HG02798 (cell line): ENCODE measurements around the gene KRTAP9-6.
"Not testable (repeated sequence)": the region's sequence is repeated elsewhere in the genome, so short reads cannot be mapped to it uniquely, and the experiment has no call there.

ENCODE experiments used
- ATAC-seq: cut with Tn5 transposase; IDR thresholded peaks from one replicate; pipeline ENCODE4 v1.9.1; 2021; ENCODE audit warnings: mild to moderate bottlenecking; ENCODE audit not compliant: unreplicated experiment, poor library complexity

Gene KRTAP9-6

DNA sequence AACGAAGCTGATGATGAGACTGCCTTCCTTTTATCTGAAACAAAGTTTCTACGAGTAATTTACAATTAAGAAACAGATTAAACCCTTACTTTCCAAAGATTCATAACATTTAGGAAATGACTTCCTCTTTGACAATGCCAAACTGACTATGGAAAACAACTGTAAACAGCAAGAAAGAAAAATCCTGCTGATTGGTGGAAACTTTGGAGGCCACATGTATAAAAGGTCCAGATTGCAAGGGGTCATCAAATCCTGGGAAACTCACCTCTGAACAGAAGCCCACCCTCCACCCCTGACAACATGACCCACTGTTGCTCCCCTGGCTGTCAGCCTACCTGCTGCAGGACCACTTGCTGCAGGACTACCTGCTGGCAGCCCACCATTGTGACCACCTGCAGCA lies at the start of gene KRTAP9-6:
Gene KRTAP9-6 (plus strand): TSS at position 301 of the 400 bp plus-strand sequence. CDS start 0 bp downstream, at position 301.
- ATAC-seq: no peak

DNA sequence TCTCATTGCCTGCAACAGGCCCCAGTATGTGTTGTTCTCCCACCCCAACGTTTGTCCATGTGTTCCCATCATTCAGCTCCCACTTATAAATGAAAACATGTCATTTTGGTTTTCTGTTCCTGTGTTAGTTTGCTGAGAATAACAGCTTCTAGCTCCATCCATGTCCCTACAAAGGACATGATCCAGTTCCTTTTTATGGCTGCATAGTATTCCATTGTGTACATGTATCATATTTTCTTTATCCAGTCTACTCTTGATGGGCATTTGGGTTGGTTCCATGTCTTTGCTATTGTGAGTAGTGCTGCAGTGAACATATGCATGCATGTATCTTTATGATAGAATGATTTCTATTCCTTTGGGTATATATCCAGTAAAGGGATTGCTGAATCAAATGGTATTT lies 49.5 kb upstream of the KRTAP9-6 start:
- no peak for ATAC-seq

DNA sequence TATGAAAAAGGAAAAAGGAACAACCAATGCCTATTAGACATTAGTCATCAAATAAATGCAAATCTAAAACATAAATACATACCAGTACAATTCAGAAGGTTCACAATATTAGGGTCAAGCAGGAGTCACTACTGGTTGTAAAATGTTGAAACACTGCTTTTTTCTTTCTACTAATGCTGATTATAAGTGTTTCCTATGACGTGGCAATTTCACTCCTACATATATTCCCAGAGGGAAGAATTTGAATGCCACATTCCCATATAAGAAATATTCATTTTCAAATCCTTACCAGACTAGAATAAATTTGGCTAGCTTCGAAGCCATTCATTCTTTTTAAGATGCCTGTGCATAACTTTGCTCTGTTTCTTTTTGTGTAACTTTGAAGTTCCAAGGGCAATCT lies 41.4 kb upstream of the KRTAP9-6 start:
- ATAC-seq: no peak

DNA sequence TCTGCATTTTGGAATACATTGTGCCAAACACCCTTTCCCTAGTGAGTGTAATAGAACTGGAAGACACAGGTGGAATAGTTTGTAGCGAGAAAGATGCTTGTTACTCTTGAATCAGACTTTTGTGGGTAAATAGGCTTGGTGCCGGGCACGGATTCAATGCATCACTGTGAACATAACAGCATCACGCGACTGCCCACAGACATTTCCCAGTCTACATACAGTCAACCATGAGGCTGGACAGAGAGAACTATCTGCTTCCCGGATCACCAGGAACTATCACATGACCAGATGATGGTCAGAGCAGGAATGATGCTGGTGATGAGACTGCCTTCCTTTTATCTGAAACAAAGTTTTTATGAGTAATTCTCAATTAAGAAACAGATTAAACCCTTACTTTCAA lies 39.1 kb upstream of the KRTAP9-6 start:
- ATAC-seq: no peak

DNA sequence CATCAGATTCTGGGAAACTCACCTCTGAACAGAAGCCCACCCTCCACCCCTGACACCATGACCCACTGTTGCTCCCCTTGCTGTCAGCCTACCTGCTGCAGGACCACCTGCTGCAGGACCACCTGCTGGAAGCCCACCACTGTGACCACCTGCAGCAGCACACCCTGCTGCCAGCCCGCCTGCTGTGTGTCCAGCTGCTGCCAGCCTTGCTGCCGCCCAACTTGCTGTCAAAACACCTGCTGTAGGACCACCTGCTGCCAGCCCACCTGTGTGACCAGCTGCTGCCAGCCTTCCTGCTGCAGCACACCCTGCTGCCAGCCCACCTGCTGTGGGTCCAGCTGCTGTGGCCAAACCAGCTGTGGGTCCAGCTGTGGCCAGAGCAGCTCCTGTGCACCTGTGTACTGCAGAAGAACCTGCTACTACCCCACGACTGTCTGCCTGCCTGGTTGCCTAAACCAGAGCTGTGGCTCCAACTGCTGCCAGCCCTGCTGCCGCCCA lies 38.5 kb upstream of the KRTAP9-6 start, which contains the start of gene KRTAP9-2:
Gene KRTAP9-2 (plus strand): TSS at position 51 of the 498 bp plus-strand sequence. CDS start 7 bp downstream, at position 58.
- ATAC-seq: not testable (repeated sequence)

DNA sequence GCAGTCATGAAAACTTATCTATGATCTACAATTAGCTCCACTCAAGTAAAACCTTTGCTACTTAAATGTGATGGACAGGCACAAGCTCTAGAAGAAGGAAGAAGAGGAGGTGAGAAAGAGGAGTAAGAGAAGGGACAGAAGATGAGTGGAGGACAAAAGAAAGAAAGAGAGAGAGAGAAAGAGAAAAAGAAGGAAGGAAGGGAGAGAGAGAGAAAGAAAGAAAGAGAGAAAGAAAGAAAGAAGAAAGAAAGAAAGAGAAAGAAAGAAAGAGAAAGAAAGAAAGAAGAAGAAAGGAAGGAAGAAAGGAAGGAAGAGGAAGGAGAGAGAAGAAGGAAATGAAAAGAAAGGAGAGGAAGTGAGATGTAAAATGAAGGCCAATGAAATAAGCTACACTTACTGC lies 35.1 kb upstream of the KRTAP9-6 start:
- no peak for ATAC-seq

GRCh38 chr17:41231731-41232130 lies 33.4 kb upstream of the KRTAP9-6 start:
- ATAC-seq: no peak

- ATAC-seq: not testable (repeated sequence)
Measured at GRCh38 chr17:41232399-41233105, 32.6 kb upstream of the KRTAP9-6 start, which contains the start of gene KRTAP9-3. TSS of gene KRTAP9-3 (plus strand) at chr17:41232449. CDS start at chr17:41232502, 53 bp downstream.

GRCh38 chr17:41237116-41237515 lies 28.1 kb upstream of the KRTAP9-6 start:
- ATAC-seq: not testable (repeated sequence)

DNA sequence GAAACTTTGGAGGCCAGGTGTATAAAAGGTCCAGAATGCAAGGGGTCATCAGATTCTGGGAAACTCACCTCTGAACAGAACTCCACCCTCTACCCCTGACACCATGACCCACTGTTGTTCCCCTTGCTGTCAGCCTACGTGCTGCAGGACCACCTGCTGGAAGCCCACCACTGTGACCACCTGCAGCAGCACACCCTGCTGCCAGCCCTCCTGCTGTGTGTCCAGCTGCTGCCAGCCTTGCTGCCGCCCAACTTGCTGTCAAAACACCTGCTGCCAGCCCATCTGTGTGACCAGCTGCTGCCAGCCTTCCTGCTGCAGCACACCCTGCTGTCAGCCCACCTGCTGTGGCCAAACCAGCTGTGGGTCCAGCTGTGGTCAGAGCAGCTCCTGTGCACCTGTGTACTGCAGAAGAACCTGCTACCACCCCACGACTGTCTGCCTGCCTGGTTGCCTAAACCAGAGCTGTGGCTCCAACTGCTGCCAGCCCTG lies 27.2 kb upstream of the KRTAP9-6 start, which contains the start of gene KRTAP9-8:
Gene KRTAP9-8 (plus strand): TSS at position 51 of the 489 bp plus-strand sequence. CDS start 53 bp downstream, at position 104.
- not testable (repeated sequence) for ATAC-seq

DNA sequence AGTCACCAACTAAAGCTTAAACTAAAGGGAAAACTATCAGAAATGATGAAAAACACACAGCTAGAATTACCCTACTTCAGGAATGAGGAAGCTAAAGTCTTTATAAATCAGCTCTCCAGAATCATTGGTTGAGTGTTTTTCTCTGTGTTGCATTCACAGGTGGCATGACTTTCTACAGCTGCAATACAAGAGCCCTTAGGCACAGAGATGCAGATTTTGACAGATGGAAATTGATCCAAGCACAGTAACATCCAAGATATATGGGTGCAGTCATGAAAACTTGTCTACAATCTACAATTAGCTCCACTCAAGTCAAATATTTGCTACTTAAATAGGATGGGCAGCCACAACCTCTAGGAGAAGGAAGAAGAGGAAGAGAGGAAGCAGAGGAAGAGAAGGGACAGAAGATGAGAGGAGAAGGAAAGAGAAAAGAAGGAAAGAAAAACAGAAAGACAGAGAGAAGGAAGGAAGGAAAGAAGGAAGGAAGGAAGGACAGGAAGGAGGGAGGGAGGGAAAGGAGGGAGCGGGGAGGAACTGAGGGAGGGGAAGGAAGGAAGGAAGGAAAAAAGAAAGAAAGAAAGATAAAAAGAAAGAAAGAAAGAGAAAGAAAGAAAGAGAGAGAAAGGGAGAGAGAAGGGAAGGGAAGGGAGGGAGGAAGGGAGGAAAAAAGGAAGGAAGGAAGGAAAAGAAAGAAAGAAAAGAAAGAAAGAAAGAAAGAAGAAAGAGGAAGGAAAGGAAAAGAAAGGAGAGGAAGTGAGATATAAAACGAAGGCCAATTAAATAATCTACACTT lies 18.0 kb upstream of the KRTAP9-6 start:
- not testable (repeated sequence) for ATAC-seq

DNA sequence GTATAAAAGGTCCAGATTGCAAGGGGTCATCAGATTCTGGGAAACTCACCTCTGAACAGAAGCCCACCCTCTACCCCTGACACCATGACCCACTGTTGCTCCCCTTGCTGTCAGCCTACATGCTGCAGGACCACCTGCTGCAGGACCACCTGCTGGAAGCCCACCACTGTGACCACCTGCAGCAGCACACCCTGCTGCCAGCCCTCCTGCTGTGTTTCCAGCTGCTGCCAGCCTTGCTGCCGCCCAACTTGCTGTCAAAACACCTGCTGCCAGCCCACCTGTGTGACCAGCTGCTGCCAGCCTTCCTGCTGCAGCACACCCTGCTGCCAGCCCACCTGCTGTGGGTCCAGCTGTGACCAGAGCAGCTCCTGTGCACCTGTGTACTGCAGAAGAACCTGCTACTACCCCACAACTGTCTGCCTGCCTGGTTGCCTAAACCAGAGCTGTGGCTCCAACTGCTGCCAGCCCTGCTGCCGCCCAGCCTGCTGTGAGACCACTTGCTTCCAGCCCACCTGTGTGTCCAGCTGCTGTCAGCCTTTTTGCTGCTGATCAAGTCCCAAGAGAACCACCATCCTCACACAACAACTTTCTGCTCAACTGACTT lies 15.4 kb upstream of the KRTAP9-6 start, which contains the start of gene KRTAP9-4:
Gene KRTAP9-4 (plus strand): TSS at position 51 of the 604 bp plus-strand sequence. CDS start 34 bp downstream, at position 85.
- ATAC-seq: not testable (repeated sequence)

DNA sequence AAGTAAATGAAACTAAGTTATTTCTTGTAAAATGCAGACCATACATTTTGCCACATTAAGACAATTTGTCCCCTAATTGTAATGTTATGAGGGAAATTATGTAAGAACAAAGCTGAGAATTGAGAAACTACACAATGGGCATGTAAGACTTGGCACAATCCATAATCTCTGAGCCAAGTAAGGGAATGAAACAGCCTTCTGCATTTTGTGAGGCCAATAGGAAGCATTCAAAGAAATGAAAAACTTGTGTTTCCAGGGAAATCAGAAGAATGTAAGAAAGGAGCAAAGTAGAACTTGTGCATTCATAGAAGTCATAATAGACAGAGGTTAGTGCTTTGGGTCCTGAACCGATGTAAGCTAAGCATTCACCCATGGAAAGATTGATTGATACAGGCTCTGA lies 13.9 kb upstream of the KRTAP9-6 start:
- ATAC-seq: no peak

DNA sequence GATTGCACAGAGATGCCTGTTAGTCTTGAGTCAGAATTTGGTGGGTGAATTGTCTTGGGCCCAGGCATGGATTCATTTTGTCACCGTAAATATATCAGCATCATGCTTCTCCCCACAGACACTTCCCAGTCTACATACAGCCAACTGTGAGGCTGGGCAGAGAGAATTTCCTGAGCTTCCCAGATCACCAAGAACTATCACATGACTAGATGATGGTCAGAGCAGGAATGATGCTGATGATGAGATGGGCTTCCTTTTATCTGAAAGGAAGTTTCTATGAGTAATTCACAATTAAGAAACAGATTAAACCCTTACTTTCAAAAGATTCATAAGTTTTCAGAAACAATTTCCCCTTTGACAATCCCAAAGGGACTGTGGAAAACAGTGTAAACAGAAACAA lies 10.3 kb upstream of the KRTAP9-6 start:
- no peak for ATAC-seq

- ATAC-seq: not testable (repeated sequence)
Measured at GRCh38 chr17:41255381-41256290, 9.5 kb upstream of the KRTAP9-6 start, which contains the start of gene KRTAP9-9. TSS of gene KRTAP9-9 (plus strand) at chr17:41255384.

DNA sequence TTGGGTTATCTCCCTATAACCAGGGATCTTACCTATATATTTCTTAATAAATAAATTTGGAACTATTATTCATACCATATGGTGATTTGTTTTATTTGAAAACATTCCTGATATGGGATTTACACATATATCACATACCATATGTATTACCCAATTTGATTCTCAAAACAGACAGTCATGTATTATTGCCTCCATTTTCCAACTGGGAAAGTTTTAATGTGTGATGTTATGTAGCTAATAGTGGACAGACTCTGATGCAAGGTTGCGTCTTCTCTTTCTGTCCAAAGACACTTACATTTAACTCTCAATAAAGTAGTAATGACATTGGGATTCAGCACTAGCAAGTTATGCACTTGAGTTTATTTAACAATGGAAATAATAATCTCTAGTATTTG lies 8.9 kb upstream of the KRTAP9-6 start:
- no peak for ATAC-seq

- no peak for ATAC-seq
Measured at GRCh38 chr17:41258406-41258805, 6.8 kb upstream of the KRTAP9-6 start.

DNA sequence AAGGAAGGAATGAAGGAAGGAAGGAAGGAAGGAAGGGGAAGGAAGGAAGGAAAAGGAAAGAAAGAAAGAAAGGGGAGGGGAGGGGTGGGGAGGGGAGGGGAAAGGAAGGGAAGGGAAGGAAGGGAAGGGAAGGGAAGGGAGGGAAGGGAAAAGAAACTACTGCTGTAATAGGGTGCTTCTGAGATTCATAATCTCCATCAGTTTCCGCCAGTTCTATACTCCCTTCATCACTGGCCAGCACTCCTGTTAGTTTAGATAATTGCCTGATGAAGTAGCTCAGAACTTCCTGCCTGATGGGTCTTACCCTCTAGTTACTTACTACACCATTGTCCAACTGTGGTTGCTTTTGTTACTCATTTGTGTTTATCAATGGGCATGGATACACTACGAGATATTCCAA lies 2.0 kb upstream of the KRTAP9-6 start:
- no peak for ATAC-seq

- no peak for ATAC-seq
Measured at GRCh38 chr17:41264599-41264998, 579 bp upstream of the KRTAP9-6 start.
